Right renal cortex interstitium (tissue), 3 donors: Measurements from ENCODE around the gene CXCR6. TPM values are rescaled to one million over a fixed set of nuclear protein-coding genes. Genes with fewer than 3 reads are reported as not detected.

Experiments used
- DNase-seq, 3 donors: peaks; one replicate each; pipeline ENCODE4 v3.0.0-alpha.2; 2013; ENCODE audit warnings: low read depth in 3 of 3, low spot score in 2 of 3
- polyA plus RNA-seq, 3 donors: library from polyadenylated mRNA; unstranded; fragments of 120-200 nt; gene quantifications; one replicate each; pipeline ENCODE4 v1.2.1, GENCODE V29; 2013; ENCODE audit not compliant: insufficient read length in 3 of 3

The CXCR6 gene
- under 1 TPM; 0.19 to 0.28 (median 0.27) TPM for polyA plus RNA-seq

- no peak for DNase-seq
Observed at GRCh38 chr3:45943207-45943846, at the start of gene CXCR6. CXCR6 (plus strand) TSS chr3:45943464; CDS start chr3:45946482, 3,018 bp downstream.

- DNase-seq: no peak
Observed at GRCh38 chr3:45894015-45894414, 49.2 kb upstream of the CXCR6 start.

- no peak for DNase-seq
Observed at GRCh38 chr3:45895686-45896468, 47.4 kb upstream of the CXCR6 start.

GRCh38 chr3:45896956-45897355, 46.3 kb upstream of the CXCR6 start:
- no peak for DNase-seq

GRCh38 chr3:45904931-45905330, 38.3 kb upstream of the CXCR6 start:
- no peak for DNase-seq

- no peak for DNase-seq
Observed at GRCh38 chr3:45905755-45906154, 37.5 kb upstream of the CXCR6 start.

- no peak for DNase-seq
Observed at GRCh38 chr3:45906681-45907407, 36.4 kb upstream of the CXCR6 start.

- DNase-seq: no peak
Observed at GRCh38 chr3:45907769-45908705, 35.2 kb upstream of the CXCR6 start.

GRCh38 chr3:45908761-45909160, 34.5 kb upstream of the CXCR6 start:
- no peak for DNase-seq

GRCh38 chr3:45909542-45909941, 33.7 kb upstream of the CXCR6 start:
- DNase-seq: no peak

- DNase-seq: no peak
Observed at GRCh38 chr3:45910892-45911291, 32.4 kb upstream of the CXCR6 start.

GRCh38 chr3:45911511-45912226, 31.6 kb upstream of the CXCR6 start:
- no peak for DNase-seq

- DNase-seq: no peak
Observed at GRCh38 chr3:45912435-45912834, 30.8 kb upstream of the CXCR6 start.

GRCh38 chr3:45914362-45915058, 28.8 kb upstream of the CXCR6 start:
- no peak for DNase-seq

- no peak for DNase-seq
Observed at GRCh38 chr3:45915059-45915439, 28.2 kb upstream of the CXCR6 start.

GRCh38 chr3:45915518-45916231, 27.6 kb upstream of the CXCR6 start:
- DNase-seq: no peak

- DNase-seq: no peak
Observed at GRCh38 chr3:45917146-45917898, 25.9 kb upstream of the CXCR6 start.
